SIG-M5 (cell line): ENCODE results near the gene PCGF3.
A peak's percentile ranks its signal among the peaks of the same experiment; 100 is the strongest.

ENCODE experiments used
- DNase-seq: peaks from one replicate; lab custom pipeline; 2025; lab: John Stamatoyannopoulos, UW

PCGF3 gene

GRCh38 chr4:705278-706082 is at the start of gene PCGF3:
Gene PCGF3 (plus strand): TSS chr4:705832. CDS start chr4:733681, 27,849 bp downstream.
- peak; percentile 15 for DNase-seq

- DNase-seq, result no peak
These were observed 48.9 kb upstream of the PCGF3 start for GRCh38 chr4:656436-657337.

GRCh38 chr4:657338-657833 is 48.2 kb upstream of the PCGF3 start:
- no peak for DNase-seq

- DNase-seq, result no peak
These were observed 47.6 kb upstream of the PCGF3 start for GRCh38 chr4:657834-658667.

- no peak for DNase-seq
These were observed 46.7 kb upstream of the PCGF3 start for GRCh38 chr4:658681-659667.

- no peak for DNase-seq
These were observed 45.8 kb upstream of the PCGF3 start for GRCh38 chr4:659851-660250.

GRCh38 chr4:660401-660800 is 45.2 kb upstream of the PCGF3 start:
- no peak for DNase-seq

GRCh38 chr4:661231-661630 is 44.4 kb upstream of the PCGF3 start:
- no peak for DNase-seq

- DNase-seq, result no peak
These were observed 43.5 kb upstream of the PCGF3 start for GRCh38 chr4:661881-662761.

- no peak for DNase-seq
These were observed 42.6 kb upstream of the PCGF3 start for GRCh38 chr4:663046-663437.

GRCh38 chr4:663438-664428 is 41.9 kb upstream of the PCGF3 start:
- no peak for DNase-seq

- no peak for DNase-seq
These were observed 40.9 kb upstream of the PCGF3 start for GRCh38 chr4:664713-665231.

GRCh38 chr4:665381-665750 is 40.3 kb upstream of the PCGF3 start:
- no peak for DNase-seq

- DNase-seq, result no peak
These were observed 39.7 kb upstream of the PCGF3 start for GRCh38 chr4:665751-666435.

- no peak for DNase-seq
These were observed 39.2 kb upstream of the PCGF3 start for GRCh38 chr4:666436-666810.

- no peak for DNase-seq
These were observed 38.6 kb upstream of the PCGF3 start for GRCh38 chr4:666822-667544.

- no peak for DNase-seq
These were observed 38.1 kb upstream of the PCGF3 start for GRCh38 chr4:667545-667925.
